ENCODE measurements around the gene DAPL1.

DNA sequence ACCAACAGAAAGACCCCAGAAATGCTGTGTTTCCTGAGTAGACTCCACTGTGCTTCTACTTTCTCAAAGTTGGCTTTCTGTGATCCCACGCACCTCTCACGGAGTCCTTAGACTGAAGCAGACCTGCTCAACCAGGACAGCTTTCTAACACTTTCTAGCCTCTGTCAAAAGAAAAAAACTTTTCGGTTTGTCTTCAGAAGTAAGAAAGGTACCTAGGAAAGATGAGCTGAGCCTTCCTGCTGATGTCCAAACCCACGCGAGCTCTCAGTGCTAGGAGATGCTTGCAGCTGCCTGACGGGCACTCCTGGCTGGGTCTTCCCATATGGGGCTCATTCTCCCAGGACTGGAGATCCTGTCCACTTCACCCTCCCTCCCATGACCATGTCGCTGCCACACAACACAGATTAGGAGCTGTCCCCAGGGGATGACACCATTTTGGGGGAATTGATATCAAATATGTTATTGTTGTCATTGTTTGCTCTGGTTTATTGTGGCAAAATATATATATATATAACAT, 49.2 kb upstream of the DAPL1 start:
- TF ChIP-seq, protein P1, sequence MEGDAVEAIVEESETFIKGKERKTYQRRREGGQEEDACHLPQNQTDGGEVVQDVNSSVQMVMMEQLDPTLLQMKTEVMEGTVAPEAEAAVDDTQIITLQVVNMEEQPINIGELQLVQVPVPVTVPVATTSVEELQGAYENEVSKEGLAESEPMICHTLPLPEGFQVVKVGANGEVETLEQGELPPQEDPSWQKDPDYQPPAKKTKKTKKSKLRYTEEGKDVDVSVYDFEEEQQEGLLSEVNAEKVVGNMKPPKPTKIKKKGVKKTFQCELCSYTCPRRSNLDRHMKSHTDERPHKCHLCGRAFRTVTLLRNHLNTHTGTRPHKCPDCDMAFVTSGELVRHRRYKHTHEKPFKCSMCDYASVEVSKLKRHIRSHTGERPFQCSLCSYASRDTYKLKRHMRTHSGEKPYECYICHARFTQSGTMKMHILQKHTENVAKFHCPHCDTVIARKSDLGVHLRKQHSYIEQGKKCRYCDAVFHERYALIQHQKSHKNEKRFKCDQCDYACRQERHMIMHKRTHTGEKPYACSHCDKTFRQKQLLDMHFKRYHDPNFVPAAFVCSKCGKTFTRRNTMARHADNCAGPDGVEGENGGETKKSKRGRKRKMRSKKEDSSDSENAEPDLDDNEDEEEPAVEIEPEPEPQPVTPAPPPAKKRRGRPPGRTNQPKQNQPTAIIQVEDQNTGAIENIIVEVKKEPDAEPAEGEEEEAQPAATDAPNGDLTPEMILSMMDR (IDR thresholded peaks at IDR 0.05) = no peak
- TF ChIP-seq POLR2A (IDR thresholded peaks at IDR 0.05) = no peak

All from lower leg skin (tissue), 3 donors.